IMR-90 (cell line): ENCODE results near the gene PPBP.

Experiments used
- RCOR1 ChIP-seq: IDR thresholded peaks from 2 replicates; pipeline ENCODE4 v1.6.1; 2012; ENCODE audit warnings: mild to moderate bottlenecking, low read length, improper control_type of control experiment; ENCODE audit not compliant: insufficient replicate concordance
- TF ChIP-seq, protein P1 (sequence below): conservative IDR thresholded peaks from 2 replicates; pipeline ENCODE4 v1.5.1; 2012; ENCODE audit warnings: mild to moderate bottlenecking, low read depth, low read length, improper control_type of control experiment

DNA sequence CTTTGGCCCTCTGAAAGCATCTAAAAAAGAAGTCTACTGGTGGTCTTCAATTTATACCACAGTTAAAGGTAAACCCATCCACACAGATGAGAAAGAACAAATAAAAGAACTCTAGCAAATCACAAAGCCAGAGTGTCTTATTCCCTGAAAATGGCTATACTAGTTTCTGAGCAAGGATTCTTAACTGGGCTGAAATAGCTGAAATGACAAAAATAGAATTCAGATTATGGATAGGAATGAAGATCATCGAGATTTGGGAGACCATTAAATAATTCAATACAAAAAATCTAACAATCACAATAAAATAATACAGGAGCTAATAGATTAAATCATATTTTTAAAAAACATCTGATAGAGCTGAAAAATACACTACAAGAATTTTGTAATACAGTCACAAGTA lies 18.0 kb downstream of the PPBP start:
- no peak for TF ChIP-seq RCOR1
- TF ChIP-seq, protein P1, sequence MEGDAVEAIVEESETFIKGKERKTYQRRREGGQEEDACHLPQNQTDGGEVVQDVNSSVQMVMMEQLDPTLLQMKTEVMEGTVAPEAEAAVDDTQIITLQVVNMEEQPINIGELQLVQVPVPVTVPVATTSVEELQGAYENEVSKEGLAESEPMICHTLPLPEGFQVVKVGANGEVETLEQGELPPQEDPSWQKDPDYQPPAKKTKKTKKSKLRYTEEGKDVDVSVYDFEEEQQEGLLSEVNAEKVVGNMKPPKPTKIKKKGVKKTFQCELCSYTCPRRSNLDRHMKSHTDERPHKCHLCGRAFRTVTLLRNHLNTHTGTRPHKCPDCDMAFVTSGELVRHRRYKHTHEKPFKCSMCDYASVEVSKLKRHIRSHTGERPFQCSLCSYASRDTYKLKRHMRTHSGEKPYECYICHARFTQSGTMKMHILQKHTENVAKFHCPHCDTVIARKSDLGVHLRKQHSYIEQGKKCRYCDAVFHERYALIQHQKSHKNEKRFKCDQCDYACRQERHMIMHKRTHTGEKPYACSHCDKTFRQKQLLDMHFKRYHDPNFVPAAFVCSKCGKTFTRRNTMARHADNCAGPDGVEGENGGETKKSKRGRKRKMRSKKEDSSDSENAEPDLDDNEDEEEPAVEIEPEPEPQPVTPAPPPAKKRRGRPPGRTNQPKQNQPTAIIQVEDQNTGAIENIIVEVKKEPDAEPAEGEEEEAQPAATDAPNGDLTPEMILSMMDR: no peak
